SK-N-SH (cell line): ENCODE results near the gene PTPN22.

ENCODE experiments used
- EZH2phosphoT487 ChIP-seq: fragments of 200-600 bp; sonication (generic); IDR thresholded peaks from 2 replicates; pipeline ENCODE4 v1.6.1; 2017; ENCODE audit warnings: low read depth, mixed run types, mild to moderate bottlenecking, antibody characterized with exemption, moderate library complexity, borderline replicate concordance
- GABPA ChIP-seq: IDR thresholded peaks from 2 replicates; pipeline ENCODE4 v1.4.0; 2012; ENCODE audit warnings: low read depth, mild to moderate bottlenecking
- TF ChIP-seq, protein P1 (sequence below): IDR thresholded peaks from 2 replicates; pipeline ENCODE4; 2012
- TF ChIP-seq, protein P2 (sequence below): fragments of 200-600 bp; sonication (generic); IDR thresholded peaks from 2 replicates; pipeline ENCODE4 v1.6.1; 2017; ENCODE audit warnings: antibody characterized with exemption, mild to moderate bottlenecking, moderate library complexity

DNA sequence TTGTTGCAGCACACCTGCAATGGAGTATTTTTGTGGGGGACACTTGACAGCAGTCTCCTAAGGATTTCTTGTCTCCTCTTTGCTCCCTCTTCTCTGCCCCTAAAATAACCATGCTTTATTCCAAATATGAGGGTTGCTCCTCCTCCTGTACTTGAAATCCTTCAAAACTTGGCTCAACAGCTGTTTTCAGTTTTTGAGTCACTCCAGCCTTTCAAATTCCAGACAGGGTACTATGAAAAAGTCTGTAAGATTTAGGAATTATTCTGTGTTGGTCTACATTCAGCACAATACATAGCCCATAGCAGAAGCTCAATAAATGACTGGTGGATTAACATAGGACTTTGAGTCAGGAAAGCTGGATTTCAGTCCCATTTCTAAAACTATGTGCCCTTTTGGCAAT, 27.6 kb upstream of the PTPN22 start:
- TF ChIP-seq, protein P1, sequence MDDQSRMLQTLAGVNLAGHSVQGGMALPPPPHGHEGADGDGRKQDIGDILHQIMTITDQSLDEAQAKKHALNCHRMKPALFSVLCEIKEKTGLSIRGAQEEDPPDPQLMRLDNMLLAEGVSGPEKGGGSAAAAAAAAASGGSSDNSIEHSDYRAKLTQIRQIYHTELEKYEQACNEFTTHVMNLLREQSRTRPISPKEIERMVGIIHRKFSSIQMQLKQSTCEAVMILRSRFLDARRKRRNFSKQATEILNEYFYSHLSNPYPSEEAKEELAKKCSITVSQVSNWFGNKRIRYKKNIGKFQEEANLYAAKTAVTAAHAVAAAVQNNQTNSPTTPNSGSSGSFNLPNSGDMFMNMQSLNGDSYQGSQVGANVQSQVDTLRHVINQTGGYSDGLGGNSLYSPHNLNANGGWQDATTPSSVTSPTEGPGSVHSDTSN = no peak
- TF ChIP-seq GABPA (no peak), EZH2phosphoT487 (no peak)
- TF ChIP-seq, protein P2, sequence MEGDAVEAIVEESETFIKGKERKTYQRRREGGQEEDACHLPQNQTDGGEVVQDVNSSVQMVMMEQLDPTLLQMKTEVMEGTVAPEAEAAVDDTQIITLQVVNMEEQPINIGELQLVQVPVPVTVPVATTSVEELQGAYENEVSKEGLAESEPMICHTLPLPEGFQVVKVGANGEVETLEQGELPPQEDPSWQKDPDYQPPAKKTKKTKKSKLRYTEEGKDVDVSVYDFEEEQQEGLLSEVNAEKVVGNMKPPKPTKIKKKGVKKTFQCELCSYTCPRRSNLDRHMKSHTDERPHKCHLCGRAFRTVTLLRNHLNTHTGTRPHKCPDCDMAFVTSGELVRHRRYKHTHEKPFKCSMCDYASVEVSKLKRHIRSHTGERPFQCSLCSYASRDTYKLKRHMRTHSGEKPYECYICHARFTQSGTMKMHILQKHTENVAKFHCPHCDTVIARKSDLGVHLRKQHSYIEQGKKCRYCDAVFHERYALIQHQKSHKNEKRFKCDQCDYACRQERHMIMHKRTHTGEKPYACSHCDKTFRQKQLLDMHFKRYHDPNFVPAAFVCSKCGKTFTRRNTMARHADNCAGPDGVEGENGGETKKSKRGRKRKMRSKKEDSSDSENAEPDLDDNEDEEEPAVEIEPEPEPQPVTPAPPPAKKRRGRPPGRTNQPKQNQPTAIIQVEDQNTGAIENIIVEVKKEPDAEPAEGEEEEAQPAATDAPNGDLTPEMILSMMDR = no peak
